ENCODE results near the gene NXPH4. TPM values are rescaled to one million over a fixed set of nuclear protein-coding genes. Genes with fewer than 3 reads are reported as not detected.

NXPH4 gene
- polyA plus RNA-seq, 1 donor from 2014 or later = 8.3 TPM

GRCh38 chr12:57178213-57178612 is 38.4 kb upstream of the NXPH4 start:
- Mint-ChIP-seq H3K4me1 (peaks cover 4% of the 10 kb centered on the region in 3 donors), H3K4me3 (peak overlapping the region in 1 of 4 donors; percentile 33), H3K9me3 (no peaks in the 10 kb centered on the region), H3K27ac (no peak overlapping the region), H3K36me3 (no peaks in the 10 kb centered on the region), H3K27me3 (peaks cover 3% of the 10 kb centered on the region)

GRCh38 chr12:57179331-57180086 is 37.1 kb upstream of the NXPH4 start:
- Mint-ChIP-seq H3K9me3 (no peaks in the 10 kb centered on the region), H3K4me1 (peaks cover 4 to 5% (median 4%) of the 10 kb centered on the region in 3 donors), H3K4me3 (no peak overlapping the region), H3K36me3 (peaks cover 2% of the 10 kb centered on the region), H3K27me3 (peaks cover 3% of the 10 kb centered on the region), H3K27ac (peak overlapping the region in 1 of 3 donors; percentile 19)

GRCh38 chr12:57180321-57180989 is 36.1 kb upstream of the NXPH4 start:
- Mint-ChIP-seq H3K27ac (peak overlapping the region in 1 of 3 donors; percentile 59), H3K27me3 (peaks cover 3% of the 10 kb centered on the region)

GRCh38 chr12:57181072-57181471 is 35.5 kb upstream of the NXPH4 start:
- Mint-ChIP-seq H3K4me1 (peaks cover 4 to 5% (median 4%) of the 10 kb centered on the region in 3 donors), H3K36me3 (peaks cover 2% of the 10 kb centered on the region), H3K27ac (peak overlapping the region in 1 of 3 donors; percentile 38), H3K27me3 (peaks cover 3% of the 10 kb centered on the region), H3K4me3 (no peak overlapping the region), H3K9me3 (no peaks in the 10 kb centered on the region)

More at GRCh38 chr12:57180321-57180989, 36.1 kb upstream of the NXPH4 start:
- peaks cover 4 to 5% (median 4%) of the 10 kb centered on the region in 3 donors for H3K4me1 Mint-ChIP-seq
- H3K9me3 Mint-ChIP-seq = no peaks in the 10 kb centered on the region
- H3K36me3 Mint-ChIP-seq = peaks cover 2% of the 10 kb centered on the region
- H3K4me3 Mint-ChIP-seq = no peak overlapping the region

GRCh38 chr12:57181561-57182155 is 34.9 kb upstream of the NXPH4 start:
- Mint-ChIP-seq H3K4me3 (no peak overlapping the region), H3K27ac (peak overlapping the region in 1 of 3 donors; percentile 38), H3K27me3 (no peaks in the 10 kb centered on the region), H3K36me3 (peaks cover 2% of the 10 kb centered on the region), H3K9me3 (no peaks in the 10 kb centered on the region), H3K4me1 (peaks cover 4 to 5% (median 4%) of the 10 kb centered on the region in 3 donors)

DNA sequence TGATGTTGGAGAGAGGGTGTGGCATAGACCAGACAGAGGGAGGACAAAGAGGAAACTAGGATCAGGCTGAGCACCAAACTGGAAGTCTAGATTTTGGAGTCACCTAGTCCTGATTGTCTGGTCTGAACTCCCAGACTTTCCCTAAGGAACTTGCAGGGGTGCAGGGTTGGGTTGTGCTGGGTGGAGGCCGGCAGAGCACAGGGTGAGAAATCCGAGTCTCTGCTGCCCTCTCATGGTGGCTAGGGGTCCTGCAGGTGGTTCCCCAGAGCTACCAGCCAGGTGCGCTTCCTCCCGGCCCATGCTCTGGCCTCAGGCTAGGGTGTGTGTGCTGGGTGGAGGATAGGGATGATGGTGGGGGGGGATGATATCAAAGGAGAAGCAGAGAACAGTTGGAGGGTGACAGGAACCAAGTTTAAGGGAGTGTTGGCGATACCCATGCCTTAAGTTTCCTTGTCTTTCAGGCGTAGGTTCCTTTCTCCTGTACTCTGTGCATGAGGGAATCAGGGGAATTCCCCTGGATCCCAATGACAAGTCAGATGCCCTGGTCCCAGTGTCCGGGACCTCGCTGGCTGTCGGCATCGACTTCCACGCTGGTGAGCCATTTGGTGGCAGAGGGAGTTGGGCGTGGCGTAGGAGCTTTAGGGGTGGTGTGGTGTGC is 33.5 kb upstream of the NXPH4 start:
- H3K27ac Mint-ChIP-seq = peak overlapping the region in 1 of 3 donors; percentile 16
- H3K27me3 Mint-ChIP-seq = no peaks in the 10 kb centered on the region
- peaks cover 2% of the 10 kb centered on the region for H3K36me3 Mint-ChIP-seq
- no peaks in the 10 kb centered on the region for H3K9me3 Mint-ChIP-seq
- H3K4me3 Mint-ChIP-seq = no peak overlapping the region
- peaks cover 4 to 5% (median 4%) of the 10 kb centered on the region in 3 donors for H3K4me1 Mint-ChIP-seq

- H3K9me3 Mint-ChIP-seq = no peaks in the 10 kb centered on the region
- peaks cover 1 to 5% (median 2%) of the 10 kb centered on the region in 3 donors for H3K4me1 Mint-ChIP-seq
- peaks cover 2% of the 10 kb centered on the region for H3K36me3 Mint-ChIP-seq
- no peaks in the 10 kb centered on the region for H3K27me3 Mint-ChIP-seq
- H3K4me3 Mint-ChIP-seq = no peak overlapping the region
- H3K27ac Mint-ChIP-seq = no peak overlapping the region
Observed at GRCh38 chr12:57183939-57184725, 32.5 kb upstream of the NXPH4 start.

DNA sequence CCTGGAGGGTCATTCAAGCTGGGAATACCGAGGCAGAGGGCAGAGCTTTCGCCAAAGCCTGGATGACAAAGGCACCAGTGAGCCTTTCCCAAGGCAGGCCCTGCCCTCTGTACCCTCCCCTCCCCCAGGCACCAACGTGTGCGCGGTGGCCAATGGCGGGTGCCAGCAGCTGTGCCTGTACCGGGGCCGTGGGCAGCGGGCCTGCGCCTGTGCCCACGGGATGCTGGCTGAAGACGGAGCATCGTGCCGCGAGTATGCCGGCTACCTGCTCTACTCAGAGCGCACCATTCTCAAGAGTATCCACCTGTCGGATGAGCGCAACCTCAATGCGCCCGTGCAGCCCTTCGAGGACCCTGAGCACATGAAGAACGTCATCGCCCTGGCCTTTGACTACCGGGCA is 31.2 kb upstream of the NXPH4 start:
- no peak overlapping the region for H3K4me3 Mint-ChIP-seq
- peaks cover 1 to 5% (median 2%) of the 10 kb centered on the region in 3 donors for H3K4me1 Mint-ChIP-seq
- peaks cover 2% of the 10 kb centered on the region for H3K36me3 Mint-ChIP-seq
- H3K27ac Mint-ChIP-seq = no peak overlapping the region
- H3K27me3 Mint-ChIP-seq = no peaks in the 10 kb centered on the region
- H3K9me3 Mint-ChIP-seq = no peaks in the 10 kb centered on the region

- Mint-ChIP-seq H3K4me1 (peaks cover 1 to 5% (median 2%) of the 10 kb centered on the region in 3 donors), H3K27ac (no peak overlapping the region), H3K36me3 (peaks cover 2% of the 10 kb centered on the region), H3K27me3 (no peaks in the 10 kb centered on the region), H3K4me3 (no peak overlapping the region), H3K9me3 (no peaks in the 10 kb centered on the region)
Observed at GRCh38 chr12:57185906-57186508, 30.6 kb upstream of the NXPH4 start.

DNA sequence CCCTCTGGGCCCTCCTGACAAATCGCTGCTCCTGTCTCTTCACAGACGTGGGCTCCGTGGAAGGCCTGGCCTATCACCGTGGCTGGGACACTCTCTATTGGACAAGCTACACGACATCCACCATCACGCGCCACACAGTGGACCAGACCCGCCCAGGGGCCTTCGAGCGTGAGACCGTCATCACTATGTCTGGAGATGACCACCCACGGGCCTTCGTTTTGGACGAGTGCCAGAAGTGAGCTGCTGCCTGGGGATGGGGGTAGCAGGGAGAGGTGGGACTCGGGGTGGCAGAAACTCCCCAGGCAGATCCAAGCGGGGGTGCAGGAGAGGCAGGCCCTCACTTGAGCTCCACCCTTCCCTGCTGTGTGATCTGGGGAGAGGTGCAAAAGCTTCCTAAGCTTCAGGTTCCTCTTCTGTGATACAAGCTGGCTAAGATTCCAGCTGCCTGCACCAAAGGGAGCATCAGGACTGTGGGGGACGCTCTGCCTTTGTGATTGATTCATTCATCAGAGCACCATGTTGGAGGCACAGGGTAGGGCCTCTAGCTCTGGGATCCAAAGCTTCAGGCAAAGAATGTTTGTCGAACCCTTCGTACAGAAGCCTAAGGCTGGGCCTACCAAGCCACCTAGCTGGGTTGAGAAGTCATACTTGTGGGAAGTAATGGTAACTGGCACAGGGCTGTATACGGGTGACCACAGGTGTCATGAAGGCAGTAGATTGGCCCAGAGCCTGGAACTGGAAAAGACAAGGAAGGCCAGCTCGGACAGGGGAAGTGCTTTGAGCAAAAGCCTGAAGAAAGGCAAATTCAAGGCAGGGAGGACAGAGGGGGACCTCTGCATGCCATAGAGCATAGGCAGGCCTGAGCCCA is 29.1 kb upstream of the NXPH4 start:
- peaks cover 2% of the 10 kb centered on the region for H3K36me3 Mint-ChIP-seq
- no peaks in the 10 kb centered on the region for H3K9me3 Mint-ChIP-seq
- peaks cover 1 to 5% (median 2%) of the 10 kb centered on the region in 3 donors for H3K4me1 Mint-ChIP-seq
- no peak overlapping the region for H3K4me3 Mint-ChIP-seq
- no peak overlapping the region for H3K27ac Mint-ChIP-seq
- H3K27me3 Mint-ChIP-seq = no peaks in the 10 kb centered on the region

DNA sequence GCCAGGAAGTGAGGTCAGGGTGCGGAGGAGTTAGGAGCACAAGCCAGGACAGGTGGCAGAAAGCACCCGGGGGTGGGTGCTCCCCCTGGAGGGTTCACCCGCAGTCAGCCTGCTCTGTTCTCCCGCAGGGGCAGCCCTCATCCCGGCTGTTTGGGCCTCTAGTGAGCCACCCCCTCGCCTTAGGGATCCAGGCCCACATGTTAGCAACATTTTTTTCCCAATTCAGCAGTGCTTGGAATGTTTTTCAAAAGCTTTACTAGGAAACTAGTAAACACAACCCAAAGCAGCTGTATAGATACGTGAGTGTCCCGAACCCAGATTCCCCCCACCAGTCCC is 28.5 kb upstream of the NXPH4 start:
- Mint-ChIP-seq H3K4me1 (peaks cover under 1 to 2% (median under 1%) of the 10 kb centered on the region in 3 donors), H3K4me3 (no peak overlapping the region), H3K27ac (peak overlapping the region in 1 of 3 donors; percentile 19), H3K36me3 (peaks cover 2% of the 10 kb centered on the region), H3K9me3 (no peaks in the 10 kb centered on the region), H3K27me3 (no peaks in the 10 kb centered on the region)

DNA sequence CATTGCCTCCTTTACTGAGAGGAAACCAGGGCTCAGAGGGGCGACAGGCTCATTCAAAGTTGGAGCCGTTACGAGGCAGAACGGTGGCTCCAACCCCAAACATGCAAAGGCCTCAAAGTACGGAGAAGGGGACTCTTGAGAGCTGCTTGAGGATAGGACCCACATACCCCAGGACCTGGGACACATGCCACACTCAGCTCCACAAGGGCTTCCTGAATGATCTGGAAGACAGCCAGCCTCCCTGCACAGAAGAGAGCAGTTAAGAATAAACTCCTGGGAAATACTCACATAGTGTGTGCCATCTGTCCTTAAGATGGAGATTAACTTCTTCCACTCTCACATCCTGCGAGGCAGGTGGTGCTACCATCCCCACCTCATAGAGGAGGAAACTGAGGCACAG is 26.6 kb upstream of the NXPH4 start:
- H3K27ac Mint-ChIP-seq = no peak overlapping the region
- H3K9me3 Mint-ChIP-seq = no peaks in the 10 kb centered on the region
- H3K27me3 Mint-ChIP-seq = no peaks in the 10 kb centered on the region
- peaks cover 0 to 1% (median 0%) of the 10 kb centered on the region in 3 donors for H3K4me1 Mint-ChIP-seq
- no peak overlapping the region for H3K4me3 Mint-ChIP-seq
- peaks cover 2% of the 10 kb centered on the region for H3K36me3 Mint-ChIP-seq

DNA sequence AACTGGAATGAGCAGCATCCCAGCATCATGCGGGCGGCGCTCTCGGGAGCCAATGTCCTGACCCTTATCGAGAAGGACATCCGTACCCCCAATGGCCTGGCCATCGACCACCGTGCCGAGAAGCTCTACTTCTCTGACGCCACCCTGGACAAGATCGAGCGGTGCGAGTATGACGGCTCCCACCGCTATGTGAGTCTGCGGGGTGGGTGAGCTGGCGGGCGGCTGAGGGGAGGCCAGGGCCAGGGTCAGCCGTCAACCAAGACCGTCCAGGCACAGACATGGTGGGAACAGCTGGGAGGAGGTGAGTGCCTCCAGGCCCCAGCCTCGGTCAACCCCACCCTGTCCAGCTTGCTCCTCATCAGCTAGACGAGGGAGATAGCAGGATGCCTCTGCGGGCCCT is 25.8 kb upstream of the NXPH4 start:
- H3K4me3 Mint-ChIP-seq = no peak overlapping the region
- H3K27me3 Mint-ChIP-seq = no peaks in the 10 kb centered on the region
- peaks cover 2% of the 10 kb centered on the region for H3K36me3 Mint-ChIP-seq
- H3K27ac Mint-ChIP-seq = no peak overlapping the region
- peaks cover 0 to 1% (median 0%) of the 10 kb centered on the region in 3 donors for H3K4me1 Mint-ChIP-seq
- no peaks in the 10 kb centered on the region for H3K9me3 Mint-ChIP-seq
